ENCODE data around the gene MRPS18A.

- TF ChIP-seq HNRNPH1 (optimal IDR thresholded peaks at IDR 0.05; ENCODE audit: low read depth, low read length): no peak
- no peak for TF ChIP-seq ELK1 (CRISPR knock-in tag; IDR thresholded peaks at IDR 0.05)
- TF ChIP-seq MTA1 (IDR thresholded peaks at IDR 0.05; ENCODE audit: borderline replicate concordance): no peak
- no peak for TF ChIP-seq EZH2 (IDR thresholded peaks at IDR 0.05; ENCODE audit: borderline replicate concordance, low read depth, low read length)
- TF ChIP-seq ZNF140 (CRISPR knock-in tag; IDR thresholded peaks at IDR 0.05): no peak
- TF ChIP-seq CEBPB (tag; IDR thresholded peaks at IDR 0.05): no peak
- no peak for TF ChIP-seq POLR2A (conservative IDR thresholded peaks at IDR 0.05)
- no peak for TF ChIP-seq FOXO4 (CRISPR knock-in tag; IDR thresholded peaks at IDR 0.05)
- no peak for TF ChIP-seq MLLT1 (IDR thresholded peaks at IDR 0.05)
- TF ChIP-seq HBP1 (CRISPR knock-in tag; IDR thresholded peaks at IDR 0.05): no peak
These were observed 52.8 kb downstream of the MRPS18A start for GRCh38 chr6:43634702-43635303.
